ENCODE measurements around the gene ASCC1. TPM values are rescaled to one million over a fixed set of nuclear protein-coding genes. Genes with fewer than 3 reads are reported as not detected.

The ASCC1 gene
- total and polyA plus RNA-seq, 5 donors from 2014 or later = 20.5 to 28.8 (median 26.0) TPM

- H3K9me3 Mint-ChIP-seq = no peaks in the 10 kb centered on the region
- Histone ChIP-seq H3K9me3 (ENCODE audit: control insufficient read depth in 2 of 2, low read length in 2 of 2) (no peaks in the 10 kb centered on the region), H3K27me3 (ENCODE audit: control insufficient read depth, insufficient read depth, low read length) (no peaks in the 10 kb centered on the region), H3K27ac (ENCODE audit: insufficient read depth, low read length, poor library complexity, severe bottlenecking) (no peak overlapping the region), H3K4me3 (ENCODE audit: low read depth, low read length) (no peak overlapping the region), H3K36me3 (ENCODE audit: control insufficient read depth, insufficient read depth, low read length) (no peaks in the 10 kb centered on the region), H3K4me1 (ENCODE audit: control insufficient read depth, insufficient read depth, low read length, poor library complexity, severe bottlenecking) (no peaks in the 10 kb centered on the region)
- H3K4me1 Mint-ChIP-seq = peaks cover 8 to 16% (median 13%) of the 10 kb centered on the region in 4 donors
- H3K4me3 Mint-ChIP-seq = no peak overlapping the region
- ATAC-seq (ENCODE audit: low read depth in 2 of 2) = no peak
- DNase-seq = no peak
- H3K36me3 Mint-ChIP-seq = no peaks in the 10 kb centered on the region
- no peak overlapping the region for H3K27ac Mint-ChIP-seq
- H3K27me3 Mint-ChIP-seq = no peaks in the 10 kb centered on the region
These were observed 88.5 kb downstream of the ASCC1 start for GRCh38 chr10:72127571-72127970.

DNA sequence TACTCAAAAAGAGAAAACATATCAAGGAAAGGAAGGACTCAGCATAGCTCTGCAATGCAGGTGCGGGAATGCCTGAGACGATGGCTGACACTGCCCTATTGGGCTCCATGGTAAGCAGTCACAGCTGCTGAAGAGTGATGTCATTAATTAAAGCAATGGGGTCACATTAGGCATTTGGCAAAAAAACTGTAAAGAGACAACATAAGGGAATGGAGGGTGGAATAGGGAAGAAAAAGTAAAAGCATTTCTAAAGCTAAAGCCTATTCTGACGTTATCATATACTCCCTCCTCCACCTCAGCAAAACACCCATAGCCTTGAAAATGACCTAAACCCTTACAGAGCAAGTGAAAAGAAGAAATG lies 89.2 kb downstream of the ASCC1 start:
- DNase-seq (no peak), ATAC-seq (ENCODE audit: low read depth in 2 of 2) (no peak)
- Histone ChIP-seq H3K27me3 (ENCODE audit: control insufficient read depth, insufficient read depth, low read length) (no peaks in the 10 kb centered on the region), H3K36me3 (ENCODE audit: control insufficient read depth, insufficient read depth, low read length) (no peaks in the 10 kb centered on the region), H3K9me3 (ENCODE audit: control insufficient read depth in 2 of 2, low read length in 2 of 2) (no peaks in the 10 kb centered on the region), H3K4me3 (ENCODE audit: low read depth, low read length) (no peak overlapping the region), H3K27ac (ENCODE audit: insufficient read depth, low read length, poor library complexity, severe bottlenecking) (peak overlapping the region; percentile 8), H3K4me1 (ENCODE audit: control insufficient read depth, insufficient read depth, low read length, poor library complexity, severe bottlenecking) (peaks cover 6% of the 10 kb centered on the region)
- Mint-ChIP-seq H3K4me3 (no peak overlapping the region), H3K36me3 (no peaks in the 10 kb centered on the region), H3K4me1 (peaks cover 7 to 18% (median 15%) of the 10 kb centered on the region in 4 donors), H3K9me3 (no peaks in the 10 kb centered on the region), H3K27ac (peak overlapping the region in 2 of 3 donors; percentile 6 to 69), H3K27me3 (no peaks in the 10 kb centered on the region)

- H3K36me3 Mint-ChIP-seq = peaks cover 4% of the 10 kb centered on the region
- H3K27me3 Mint-ChIP-seq = no peaks in the 10 kb centered on the region
- no peak for ATAC-seq (ENCODE audit: low read depth in 2 of 2)
- H3K27ac ChIP-seq (ENCODE audit: insufficient read depth, low read length, poor library complexity, severe bottlenecking) = no peak overlapping the region
- no peaks in the 10 kb centered on the region for H3K27me3 ChIP-seq (ENCODE audit: control insufficient read depth, insufficient read depth, low read length)
- peaks cover 7% of the 10 kb centered on the region for H3K4me1 ChIP-seq (ENCODE audit: control insufficient read depth, insufficient read depth, low read length, poor library complexity, severe bottlenecking)
- no peak overlapping the region for H3K4me3 Mint-ChIP-seq
- no peak overlapping the region for H3K4me3 ChIP-seq (ENCODE audit: low read depth, low read length)
- peaks cover 11 to 22% (median 20%) of the 10 kb centered on the region in 4 donors for H3K4me1 Mint-ChIP-seq
- H3K9me3 Mint-ChIP-seq = no peaks in the 10 kb centered on the region
- no peaks in the 10 kb centered on the region for H3K9me3 ChIP-seq (ENCODE audit: control insufficient read depth in 2 of 2, low read length in 2 of 2)
- H3K36me3 ChIP-seq (ENCODE audit: control insufficient read depth, insufficient read depth, low read length) = no peaks in the 10 kb centered on the region
- peak overlapping the region in 2 of 3 donors; percentile 34 to 69 for H3K27ac Mint-ChIP-seq
- peak in 2 of 3 donors; percentile 27 to 45 for DNase-seq
These were observed 89.7 kb downstream of the ASCC1 start for GRCh38 chr10:72126184-72126871.

- Histone ChIP-seq H3K9me3 (ENCODE audit: control insufficient read depth in 2 of 2, low read length in 2 of 2) (no peaks in the 10 kb centered on the region), H3K27me3 (ENCODE audit: control insufficient read depth, insufficient read depth, low read length) (no peaks in the 10 kb centered on the region), H3K4me1 (ENCODE audit: control insufficient read depth, insufficient read depth, low read length, poor library complexity, severe bottlenecking) (peaks cover 7% of the 10 kb centered on the region), H3K36me3 (ENCODE audit: control insufficient read depth, insufficient read depth, low read length) (no peaks in the 10 kb centered on the region), H3K4me3 (ENCODE audit: low read depth, low read length) (no peak overlapping the region), H3K27ac (ENCODE audit: insufficient read depth, low read length, poor library complexity, severe bottlenecking) (no peak overlapping the region)
- peak overlapping the region in 2 of 3 donors; percentile 3 to 47 for H3K27ac Mint-ChIP-seq
- DNase-seq (no peak), ATAC-seq (ENCODE audit: low read depth in 2 of 2) (no peak)
- H3K36me3 Mint-ChIP-seq = peaks cover 4% of the 10 kb centered on the region
- no peak overlapping the region for H3K4me3 Mint-ChIP-seq
- H3K27me3 Mint-ChIP-seq = no peaks in the 10 kb centered on the region
- H3K4me1 Mint-ChIP-seq = peaks cover 11 to 24% (median 23%) of the 10 kb centered on the region in 4 donors
- H3K9me3 Mint-ChIP-seq = no peaks in the 10 kb centered on the region
These were observed 91.1 kb downstream of the ASCC1 start for GRCh38 chr10:72124989-72125388.

DNA sequence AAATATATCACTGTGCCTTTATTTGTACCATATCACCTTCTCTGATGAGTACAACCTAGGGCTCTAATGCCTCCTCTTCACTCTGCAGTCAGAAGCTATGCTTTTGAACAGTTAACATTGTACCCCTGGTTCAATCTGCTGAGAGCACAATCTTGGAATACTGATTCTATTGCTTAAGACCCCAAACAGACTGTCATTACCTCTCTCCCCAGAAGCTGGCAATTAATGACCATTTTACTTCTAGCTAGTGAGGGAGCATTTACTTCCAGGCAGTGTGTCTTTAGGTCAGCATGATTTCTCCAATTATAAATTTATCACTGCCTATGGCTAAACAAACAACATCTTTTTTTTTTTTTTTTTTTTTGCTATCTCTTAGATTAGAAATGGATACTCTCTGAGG lies 91.7 kb downstream of the ASCC1 start:
- H3K27ac ChIP-seq (ENCODE audit: insufficient read depth, low read length, poor library complexity, severe bottlenecking) = no peak overlapping the region
- Mint-ChIP-seq H3K36me3 (peaks cover 9% of the 10 kb centered on the region), H3K4me1 (peaks cover 11 to 27% (median 25%) of the 10 kb centered on the region in 4 donors), H3K27ac (peak overlapping the region in 2 of 3 donors; percentile 3 to 57), H3K9me3 (no peaks in the 10 kb centered on the region), H3K27me3 (no peaks in the 10 kb centered on the region), H3K4me3 (no peak overlapping the region)
- H3K4me3 ChIP-seq (ENCODE audit: low read depth, low read length) = no peak overlapping the region
- H3K9me3 ChIP-seq (ENCODE audit: control insufficient read depth in 2 of 2, low read length in 2 of 2) = no peaks in the 10 kb centered on the region
- H3K36me3 ChIP-seq (ENCODE audit: control insufficient read depth, insufficient read depth, low read length) = no peaks in the 10 kb centered on the region
- ATAC-seq (ENCODE audit: low read depth in 2 of 2) (no peak), DNase-seq (no peak)
- no peaks in the 10 kb centered on the region for H3K27me3 ChIP-seq (ENCODE audit: control insufficient read depth, insufficient read depth, low read length)
- peaks cover 7% of the 10 kb centered on the region for H3K4me1 ChIP-seq (ENCODE audit: control insufficient read depth, insufficient read depth, low read length, poor library complexity, severe bottlenecking)

DNA sequence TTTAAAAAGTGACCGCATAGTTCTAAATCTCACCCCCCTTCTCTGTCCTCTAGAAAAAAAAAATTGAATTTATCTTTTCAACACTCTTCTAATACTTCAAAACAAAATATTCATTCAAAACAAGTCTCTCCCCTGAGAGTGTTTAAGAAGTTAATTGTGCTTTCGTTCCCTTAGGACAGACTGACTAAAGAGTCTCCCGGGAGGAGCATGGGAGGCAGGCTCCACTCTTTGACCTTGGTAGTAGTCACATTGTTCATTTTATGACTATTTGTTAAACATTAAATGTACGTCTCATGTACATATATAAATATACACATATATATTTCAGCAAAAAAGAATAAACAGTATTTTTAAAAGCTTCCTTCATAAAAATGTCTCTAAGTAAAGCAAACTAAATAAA lies 92.5 kb downstream of the ASCC1 start:
- H3K36me3 ChIP-seq (ENCODE audit: control insufficient read depth, insufficient read depth, low read length) = no peaks in the 10 kb centered on the region
- Mint-ChIP-seq H3K36me3 (peaks cover 10% of the 10 kb centered on the region), H3K4me3 (no peak overlapping the region), H3K9me3 (no peaks in the 10 kb centered on the region), H3K27me3 (no peaks in the 10 kb centered on the region), H3K4me1 (peaks cover 11 to 27% (median 25%) of the 10 kb centered on the region in 4 donors), H3K27ac (peak overlapping the region in 1 of 3 donors; percentile 4)
- H3K4me1 ChIP-seq (ENCODE audit: control insufficient read depth, insufficient read depth, low read length, poor library complexity, severe bottlenecking) = peaks cover 7% of the 10 kb centered on the region
- H3K9me3 ChIP-seq (ENCODE audit: control insufficient read depth in 2 of 2, low read length in 2 of 2) = no peaks in the 10 kb centered on the region
- H3K27ac ChIP-seq (ENCODE audit: insufficient read depth, low read length, poor library complexity, severe bottlenecking) = no peak overlapping the region
- DNase-seq = no peak
- no peaks in the 10 kb centered on the region for H3K27me3 ChIP-seq (ENCODE audit: control insufficient read depth, insufficient read depth, low read length)
- H3K4me3 ChIP-seq (ENCODE audit: low read depth, low read length) = no peak overlapping the region
- no peak for ATAC-seq (ENCODE audit: low read depth in 2 of 2)

GRCh38 chr10:72122221-72122620 lies 93.9 kb downstream of the ASCC1 start:
- peaks cover 0 to 3% (median 0%) of the 10 kb centered on the region in 7 donors for H3K9me3 Mint-ChIP-seq
- peaks cover 7% of the 10 kb centered on the region for H3K4me1 ChIP-seq (ENCODE audit: control insufficient read depth, insufficient read depth, low read length, poor library complexity, severe bottlenecking)
- no peak overlapping the region for H3K4me3 ChIP-seq (ENCODE audit: low read depth, low read length)
- H3K4me1 Mint-ChIP-seq = peaks cover 18 to 27% (median 25%) of the 10 kb centered on the region in 4 donors
- H3K36me3 Mint-ChIP-seq = peaks cover 14% of the 10 kb centered on the region
- H3K4me3 Mint-ChIP-seq = no peak overlapping the region
- DNase-seq = peak in 1 of 3 donors; percentile 29
- ATAC-seq (ENCODE audit: low read depth in 2 of 2) = no peak
- no peak overlapping the region for H3K27ac ChIP-seq (ENCODE audit: insufficient read depth, low read length, poor library complexity, severe bottlenecking)
- no peaks in the 10 kb centered on the region for H3K27me3 Mint-ChIP-seq
- no peaks in the 10 kb centered on the region for H3K9me3 ChIP-seq (ENCODE audit: control insufficient read depth in 2 of 2, low read length in 2 of 2)
- H3K27ac Mint-ChIP-seq = peak overlapping the region in 2 of 3 donors; percentile 26 to 48
- H3K36me3 ChIP-seq (ENCODE audit: control insufficient read depth, insufficient read depth, low read length) = no peaks in the 10 kb centered on the region
- H3K27me3 ChIP-seq (ENCODE audit: control insufficient read depth, insufficient read depth, low read length) = no peaks in the 10 kb centered on the region

DNA sequence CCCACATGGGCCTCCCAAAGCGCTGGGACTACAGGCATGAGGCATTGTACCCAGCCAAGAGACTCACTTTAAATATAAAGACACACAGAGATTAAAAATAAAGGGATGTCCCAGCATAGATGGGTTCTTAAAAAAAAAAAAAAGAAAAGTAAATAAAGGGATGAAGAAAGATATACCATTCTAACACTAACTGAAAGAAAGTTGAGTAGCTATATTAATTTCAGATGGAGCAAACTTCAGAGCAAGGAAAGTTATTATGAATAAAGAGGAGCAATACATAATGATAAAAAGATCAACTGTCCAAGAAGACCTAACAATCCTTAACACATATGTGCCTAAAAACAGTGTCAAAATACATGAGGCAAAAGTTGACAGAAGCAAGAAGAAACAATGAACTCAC lies 94.7 kb downstream of the ASCC1 start:
- Histone ChIP-seq H3K9me3 (ENCODE audit: control insufficient read depth in 2 of 2, low read length in 2 of 2) (peaks cover 0 to 4% of the 10 kb centered on the region in 2 experiments), H3K27ac (ENCODE audit: insufficient read depth, low read length, poor library complexity, severe bottlenecking) (no peak overlapping the region), H3K4me1 (ENCODE audit: control insufficient read depth, insufficient read depth, low read length, poor library complexity, severe bottlenecking) (peaks cover 7% of the 10 kb centered on the region), H3K36me3 (ENCODE audit: control insufficient read depth, insufficient read depth, low read length) (no peaks in the 10 kb centered on the region), H3K27me3 (ENCODE audit: control insufficient read depth, insufficient read depth, low read length) (no peaks in the 10 kb centered on the region), H3K4me3 (ENCODE audit: low read depth, low read length) (no peak overlapping the region)
- H3K27me3 Mint-ChIP-seq = no peaks in the 10 kb centered on the region
- peaks cover 0 to 7% (median 0%) of the 10 kb centered on the region in 7 donors for H3K9me3 Mint-ChIP-seq
- H3K4me3 Mint-ChIP-seq = no peak overlapping the region
- peaks cover 15% of the 10 kb centered on the region for H3K36me3 Mint-ChIP-seq
- peaks cover 16 to 25% (median 23%) of the 10 kb centered on the region in 4 donors for H3K4me1 Mint-ChIP-seq
- ATAC-seq (ENCODE audit: low read depth in 2 of 2) (no peak), DNase-seq (no peak)
- H3K27ac Mint-ChIP-seq = peak overlapping the region in 1 of 3 donors; percentile 48
